Measurements from ENCODE around the gene LMAN2. TPM values are rescaled to one million over a fixed set of nuclear protein-coding genes. Genes with fewer than 3 reads are reported as not detected.
A peak's percentile ranks its signal among the peaks of the same experiment; 100 is the strongest.
"Not testable (repeated sequence)": the region's sequence is repeated elsewhere in the genome, so short reads cannot be mapped to it uniquely, and the experiment has no call there.

LMAN2 gene
- total RNA-seq, 2 donors from 2014 or later = 72.4 to 95.7 TPM

- intact Hi-C loops (cut with DNase I) = loop anchor here in 1 of 2 donors (10.0 kb wide), 1 partner anchor 70 kb away; the partner anchor contains the start of gene SLC34A1
- DNase-seq (ENCODE audit: low spot score) = peak; percentile 72
These were observed 36.8 kb downstream of the LMAN2 start for GRCh38 chr5:177314376-177315342.

- DNase-seq (ENCODE audit: low spot score) = peak; percentile 38
- intact Hi-C loops (cut with DNase I) = loop anchor here in 1 of 2 donors (10.0 kb wide), 1 partner anchor 71 kb away; the partner anchor contains the start of gene SLC34A1
These were observed 37.8 kb downstream of the LMAN2 start for GRCh38 chr5:177313561-177314259.

- intact Hi-C loops (cut with DNase I) = loop anchor here in 1 of 2 donors (10.0 kb wide), 1 partner anchor 72 kb away; the partner anchor contains the start of gene SLC34A1
- peak; percentile 81 for DNase-seq (ENCODE audit: low spot score)
These were observed 38.8 kb downstream of the LMAN2 start for GRCh38 chr5:177312649-177313181.

- intact Hi-C loops (cut with DNase I) = loop anchor here in 1 of 2 donors (10.0 kb wide), 1 partner anchor 73 kb away; the partner anchor contains the start of gene SLC34A1
- peak; percentile 99 for DNase-seq (ENCODE audit: low spot score)
These were observed 39.5 kb downstream of the LMAN2 start, which contains the start of gene MXD3 for GRCh38 chr5:177311723-177312648. Gene MXD3 (minus strand): TSS chr5:177311898. CDS start chr5:177311830, 68 bp downstream.

- intact Hi-C loops (cut with DNase I) = loop anchor here in 1 of 2 donors (10.0 kb wide), 1 partner anchor 73 kb away; the partner anchor contains the start of gene SLC34A1
These were observed 40.1 kb downstream of the LMAN2 start for GRCh38 chr5:177311392-177311722.

GRCh38 chr5:177310757-177311391, 40.6 kb downstream of the LMAN2 start:
- intact Hi-C loops (cut with DNase I) = loop anchor here in 1 of 2 donors (10.0 kb wide), 1 partner anchor 74 kb away; the partner anchor contains the start of gene SLC34A1

More at GRCh38 chr5:177311392-177311722, 40.1 kb downstream of the LMAN2 start:
- no peak for DNase-seq (ENCODE audit: low spot score)

GRCh38 chr5:177310332-177310731, 41.1 kb downstream of the LMAN2 start:
- intact Hi-C loops (cut with DNase I) = loop anchor here in 1 of 2 donors (10.0 kb wide), 1 partner anchor 74 kb away; the partner anchor contains the start of gene SLC34A1
- DNase-seq (ENCODE audit: low spot score) = peak; percentile 82

More at GRCh38 chr5:177310757-177311391, 40.6 kb downstream of the LMAN2 start:
- DNase-seq (ENCODE audit: low spot score) = peak; percentile 77

GRCh38 chr5:177309351-177310191, 41.9 kb downstream of the LMAN2 start:
- peak; percentile 87 for DNase-seq (ENCODE audit: low spot score)

GRCh38 chr5:177308740-177309139, 42.7 kb downstream of the LMAN2 start:
- peak; percentile 69 for DNase-seq (ENCODE audit: low spot score)
- intact Hi-C loops (cut with DNase I) = no loop called here

More at GRCh38 chr5:177309351-177310191, 41.9 kb downstream of the LMAN2 start:
- intact Hi-C loops (cut with DNase I) = loop anchor here in 1 of 2 donors (10.0 kb wide), 1 partner anchor 75 kb away; the partner anchor contains the start of gene SLC34A1

- intact Hi-C loops (cut with DNase I) = no loop called here
- peak; percentile 80 for DNase-seq (ENCODE audit: low spot score)
These were observed 43.7 kb downstream of the LMAN2 start for GRCh38 chr5:177307544-177308363.

- intact Hi-C loops (cut with DNase I) = no loop called here
- DNase-seq (ENCODE audit: low spot score) = no peak
These were observed 44.6 kb downstream of the LMAN2 start for GRCh38 chr5:177306674-177307543.

- intact Hi-C loops (cut with DNase I); DNase-seq (ENCODE audit: low spot score): not testable (repeated sequence)
These were observed 45.3 kb downstream of the LMAN2 start for GRCh38 chr5:177306103-177306640.

GRCh38 chr5:177304392-177305119, 46.9 kb downstream of the LMAN2 start:
- intact Hi-C loops (cut with DNase I) = no loop called here
- peak; percentile 78 for DNase-seq (ENCODE audit: low spot score)

- DNase-seq (ENCODE audit: low spot score) = no peak
- intact Hi-C loops (cut with DNase I) = no loop called here
These were observed 47.5 kb downstream of the LMAN2 start for GRCh38 chr5:177303925-177304391.
